IgD-negative memory B cell (primary cell): ENCODE results near the gene CAMK1G. TPM values are rescaled to one million over a fixed set of nuclear protein-coding genes. Genes with fewer than 3 reads are reported as not detected.
A peak's percentile ranks its signal among the peaks of the same experiment; 100 is the strongest.

Source experiments
- H3K27ac Mint-ChIP-seq, 3 donors: one replicate each; pipeline ENCODE4 v1.8.0; 2020 to 2022; ENCODE audit warnings: mild to moderate bottlenecking in 3 of 3, mixed read lengths in 3 of 3, moderate library complexity in 1 of 3
- H3K27me3 Mint-ChIP-seq: one replicate; pipeline ENCODE4 v1.8.0; 2021; ENCODE audit warnings: mixed read lengths
- H3K36me3 Mint-ChIP-seq: one replicate; pipeline ENCODE4 v1.8.0; 2020; ENCODE audit warnings: mild to moderate bottlenecking, mixed read lengths
- H3K4me1 Mint-ChIP-seq, 3 donors: one replicate each; pipeline ENCODE4 v1.8.0; 2020 to 2022; ENCODE audit warnings: mixed read lengths in 3 of 3, mild to moderate bottlenecking in 1 of 3
- H3K4me3 Mint-ChIP-seq, 4 donors: one replicate each; pipeline ENCODE4 v1.8.0; 2020 to 2022; ENCODE audit warnings: mild to moderate bottlenecking in 4 of 4, mixed read lengths in 4 of 4, moderate library complexity in 3 of 4
- H3K9me3 Mint-ChIP-seq, 3 donors: one replicate each; pipeline ENCODE4 v1.8.0; 2020 to 2021; ENCODE audit warnings: mixed read lengths in 3 of 3, mild to moderate bottlenecking in 1 of 3
- polyA plus RNA-seq: library from polyadenylated mRNA; unstranded; fragments of 300-500 nt; fragmentation: Illumina TruSeq; gene quantifications from one replicate; pipeline ENCODE4 v1.2.3, GENCODE V29; 2021

The CAMK1G gene
- not detected for polyA plus RNA-seq

GRCh38 chr1:209583408-209583807, at the start of gene CAMK1G:
Gene CAMK1G (plus strand): TSS chr1:209583714. CDS start chr1:209594984, 11,270 bp downstream.
- H3K27ac Mint-ChIP-seq: no peak within 1 kb of the TSS
- H3K36me3 Mint-ChIP-seq: no peaks in the 10 kb centered on the region
- H3K4me3 Mint-ChIP-seq: no peak within 1 kb of the TSS
- H3K9me3 Mint-ChIP-seq: no peaks in the 10 kb centered on the region
- H3K27me3 Mint-ChIP-seq: peaks cover 11% of the 10 kb centered on the region
- no peaks in the 10 kb centered on the region for H3K4me1 Mint-ChIP-seq

GRCh38 chr1:209534496-209535250, 48.8 kb upstream of the CAMK1G start:
- Mint-ChIP-seq H3K27ac (no peak overlapping the region), H3K4me1 (no peaks in the 10 kb centered on the region), H3K27me3 (peaks cover 12% of the 10 kb centered on the region), H3K4me3 (no peak overlapping the region), H3K9me3 (peaks cover 0 to 2% (median 0%) of the 10 kb centered on the region in 3 donors), H3K36me3 (no peaks in the 10 kb centered on the region)

DNA sequence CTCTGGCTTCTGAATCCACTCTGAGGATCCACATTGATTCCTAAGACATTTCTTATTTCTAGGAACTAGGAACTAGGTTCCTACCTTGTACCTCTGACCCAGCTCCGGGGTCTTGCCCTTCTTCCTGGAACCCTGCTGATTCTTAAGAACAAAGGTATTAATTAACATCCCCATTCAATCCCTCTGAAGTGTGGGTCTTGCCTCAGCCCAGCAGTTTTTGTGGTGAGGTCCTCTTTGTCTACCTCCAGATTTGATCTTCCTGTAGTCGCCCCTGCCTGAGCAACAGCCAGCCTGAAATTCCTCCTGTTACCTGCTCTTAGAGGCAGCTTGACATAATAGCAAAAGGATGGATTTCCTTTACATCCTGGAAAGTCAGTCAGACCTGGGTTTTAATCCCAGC, 46.7 kb upstream of the CAMK1G start:
- Mint-ChIP-seq H3K36me3 (no peaks in the 10 kb centered on the region), H3K4me1 (no peaks in the 10 kb centered on the region), H3K4me3 (no peak overlapping the region), H3K27ac (no peak overlapping the region), H3K27me3 (peaks cover 13% of the 10 kb centered on the region), H3K9me3 (peaks cover 0 to 2% (median 0%) of the 10 kb centered on the region in 3 donors)

DNA sequence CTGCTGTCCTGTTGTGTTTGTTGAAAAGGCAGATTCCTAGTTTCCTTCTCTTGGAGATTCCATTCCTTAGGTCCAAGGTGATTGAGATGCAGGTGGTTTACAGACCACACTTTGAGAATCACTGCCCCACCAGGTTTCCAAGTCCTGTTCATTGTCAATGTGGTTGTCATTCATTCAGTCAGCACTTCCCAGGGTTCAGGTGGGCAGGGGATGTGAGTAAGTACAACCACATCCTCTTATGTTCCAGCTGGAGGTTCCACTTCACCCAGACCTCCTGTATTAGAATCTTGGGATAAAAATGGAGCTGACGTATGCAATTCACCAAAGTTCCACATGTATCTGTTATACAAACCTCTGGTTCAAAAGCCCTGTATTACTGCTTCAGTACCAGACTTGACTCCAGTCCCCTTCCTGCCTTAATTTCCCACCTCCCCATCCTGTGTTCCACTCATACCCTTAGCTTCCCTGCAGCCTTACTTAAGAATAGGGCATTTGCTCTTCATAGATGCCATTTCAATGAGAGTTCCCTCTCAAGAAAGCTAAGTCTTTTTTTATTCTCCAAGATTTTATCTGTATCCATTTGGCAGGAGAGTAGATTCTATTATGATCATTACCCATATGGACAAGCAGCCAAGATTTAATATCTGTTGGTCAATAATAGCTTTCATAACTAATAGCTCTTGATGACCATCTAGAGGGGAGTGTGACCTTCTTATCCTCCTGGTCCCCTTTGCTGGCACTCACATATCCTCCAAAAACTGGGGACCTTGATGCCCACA, 46.0 kb upstream of the CAMK1G start:
- H3K27me3 Mint-ChIP-seq: peaks cover 13% of the 10 kb centered on the region

GRCh38 chr1:209539576-209539975, 43.9 kb upstream of the CAMK1G start:
- Mint-ChIP-seq H3K27me3 (peaks cover 13% of the 10 kb centered on the region), H3K4me3 (no peak overlapping the region), H3K4me1 (no peaks in the 10 kb centered on the region), H3K36me3 (no peaks in the 10 kb centered on the region), H3K27ac (no peak overlapping the region), H3K9me3 (no peaks in the 10 kb centered on the region)

More for the DNA sequence above, 46.0 kb upstream of the CAMK1G start:
- Mint-ChIP-seq H3K4me1 (no peaks in the 10 kb centered on the region), H3K36me3 (no peaks in the 10 kb centered on the region), H3K27ac (no peak overlapping the region), H3K4me3 (no peak overlapping the region), H3K9me3 (peaks cover 0 to 2% (median 0%) of the 10 kb centered on the region in 3 donors)

DNA sequence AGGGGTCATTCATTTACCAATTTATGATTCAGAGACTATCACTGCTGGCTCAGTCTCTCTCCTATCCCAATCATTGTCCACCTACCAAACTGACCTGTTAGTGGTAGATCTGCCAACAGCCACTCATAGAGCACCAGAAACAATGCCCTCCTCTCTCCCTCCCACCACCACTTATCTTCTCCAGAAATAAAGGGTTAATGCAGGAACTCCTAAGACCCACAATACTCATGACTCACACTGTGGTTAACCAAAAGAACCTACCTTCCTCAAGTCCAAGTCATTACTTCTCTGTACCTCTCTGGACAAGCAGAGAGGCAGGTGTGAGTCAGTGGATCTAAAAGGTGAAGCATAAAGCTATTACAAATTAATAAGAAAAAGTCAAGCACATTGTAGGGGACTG, 40.9 kb upstream of the CAMK1G start:
- Mint-ChIP-seq H3K4me3 (no peak overlapping the region), H3K9me3 (no peaks in the 10 kb centered on the region), H3K36me3 (no peaks in the 10 kb centered on the region), H3K27me3 (peaks cover 13% of the 10 kb centered on the region), H3K27ac (no peak overlapping the region), H3K4me1 (no peaks in the 10 kb centered on the region)

DNA sequence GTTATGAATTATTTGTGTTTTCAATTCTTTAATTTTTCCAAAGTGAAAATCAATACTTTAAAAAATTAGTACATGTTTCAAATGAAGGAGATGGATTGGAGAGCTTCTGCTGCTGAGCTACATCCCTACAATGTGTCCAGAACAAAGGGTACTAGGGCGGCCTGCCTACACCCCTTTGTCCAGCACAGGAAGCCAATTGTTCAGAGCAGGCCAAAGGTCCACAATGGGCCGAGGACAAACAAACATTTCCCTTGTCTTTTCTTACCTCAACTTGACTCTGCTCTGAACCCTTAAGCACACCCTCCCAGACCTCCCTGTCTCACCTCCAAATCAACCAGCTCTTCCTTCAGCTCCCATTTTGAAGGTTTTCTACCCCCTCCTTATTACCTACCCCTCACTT, 39.4 kb upstream of the CAMK1G start:
- Mint-ChIP-seq H3K27me3 (peaks cover 8% of the 10 kb centered on the region), H3K9me3 (no peaks in the 10 kb centered on the region), H3K4me3 (no peak overlapping the region), H3K36me3 (no peaks in the 10 kb centered on the region), H3K27ac (no peak overlapping the region), H3K4me1 (no peaks in the 10 kb centered on the region)

DNA sequence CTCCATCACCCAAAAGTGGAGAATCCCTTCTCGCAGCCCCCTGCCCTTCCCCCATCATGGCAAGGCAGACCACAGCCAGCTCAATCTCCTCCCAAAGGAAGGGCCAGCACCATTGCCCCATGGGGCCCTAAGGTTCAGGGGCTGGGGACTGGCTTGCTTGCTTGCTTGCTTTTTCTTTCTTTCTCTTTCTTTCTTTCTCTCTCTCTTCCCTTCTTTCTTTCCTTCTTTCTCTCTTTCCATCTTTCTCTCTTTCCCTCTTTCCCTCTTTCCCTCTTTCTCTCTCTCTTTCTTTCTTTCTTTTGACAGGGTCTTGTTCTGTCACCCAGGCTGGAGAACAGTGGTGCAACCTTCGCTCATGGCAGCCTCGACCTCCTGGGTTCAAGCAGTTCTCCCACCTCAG, 38.1 kb upstream of the CAMK1G start:
- H3K4me3 Mint-ChIP-seq: no peak overlapping the region
- H3K9me3 Mint-ChIP-seq: no peaks in the 10 kb centered on the region
- H3K4me1 Mint-ChIP-seq: no peaks in the 10 kb centered on the region
- H3K27ac Mint-ChIP-seq: peak overlapping the region in 1 of 3 donors; percentile 4
- H3K36me3 Mint-ChIP-seq: no peaks in the 10 kb centered on the region
- H3K27me3 Mint-ChIP-seq: peaks cover 11% of the 10 kb centered on the region

- Mint-ChIP-seq H3K9me3 (no peaks in the 10 kb centered on the region), H3K27ac (no peak overlapping the region), H3K4me1 (no peaks in the 10 kb centered on the region), H3K4me3 (no peak overlapping the region), H3K27me3 (peaks cover 9% of the 10 kb centered on the region), H3K36me3 (no peaks in the 10 kb centered on the region)
Measured at GRCh38 chr1:209546390-209547085, 37.0 kb upstream of the CAMK1G start.

DNA sequence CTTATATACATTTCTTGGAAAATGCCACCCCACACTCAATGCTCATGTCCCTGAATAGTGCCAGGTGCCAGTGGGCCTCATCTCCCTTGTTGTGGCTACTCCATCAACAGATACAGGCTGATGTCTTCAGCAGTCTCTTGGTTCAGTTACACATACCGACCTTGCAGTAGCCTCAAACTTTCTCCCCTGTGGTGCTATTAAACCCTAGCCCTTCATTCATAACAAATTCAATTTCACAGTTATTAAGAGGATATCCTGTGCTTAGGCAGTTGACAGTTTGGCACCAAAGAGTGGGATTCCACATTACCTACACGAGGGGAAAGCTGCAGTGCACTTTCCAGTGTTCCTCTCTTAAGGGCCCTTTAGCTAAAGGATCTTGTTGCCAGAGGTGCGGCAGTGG, 35.9 kb upstream of the CAMK1G start:
- H3K4me1 Mint-ChIP-seq: no peaks in the 10 kb centered on the region
- peaks cover 11% of the 10 kb centered on the region for H3K27me3 Mint-ChIP-seq
- H3K27ac Mint-ChIP-seq: no peak overlapping the region
- H3K9me3 Mint-ChIP-seq: no peaks in the 10 kb centered on the region
- H3K36me3 Mint-ChIP-seq: no peaks in the 10 kb centered on the region
- no peak overlapping the region for H3K4me3 Mint-ChIP-seq

DNA sequence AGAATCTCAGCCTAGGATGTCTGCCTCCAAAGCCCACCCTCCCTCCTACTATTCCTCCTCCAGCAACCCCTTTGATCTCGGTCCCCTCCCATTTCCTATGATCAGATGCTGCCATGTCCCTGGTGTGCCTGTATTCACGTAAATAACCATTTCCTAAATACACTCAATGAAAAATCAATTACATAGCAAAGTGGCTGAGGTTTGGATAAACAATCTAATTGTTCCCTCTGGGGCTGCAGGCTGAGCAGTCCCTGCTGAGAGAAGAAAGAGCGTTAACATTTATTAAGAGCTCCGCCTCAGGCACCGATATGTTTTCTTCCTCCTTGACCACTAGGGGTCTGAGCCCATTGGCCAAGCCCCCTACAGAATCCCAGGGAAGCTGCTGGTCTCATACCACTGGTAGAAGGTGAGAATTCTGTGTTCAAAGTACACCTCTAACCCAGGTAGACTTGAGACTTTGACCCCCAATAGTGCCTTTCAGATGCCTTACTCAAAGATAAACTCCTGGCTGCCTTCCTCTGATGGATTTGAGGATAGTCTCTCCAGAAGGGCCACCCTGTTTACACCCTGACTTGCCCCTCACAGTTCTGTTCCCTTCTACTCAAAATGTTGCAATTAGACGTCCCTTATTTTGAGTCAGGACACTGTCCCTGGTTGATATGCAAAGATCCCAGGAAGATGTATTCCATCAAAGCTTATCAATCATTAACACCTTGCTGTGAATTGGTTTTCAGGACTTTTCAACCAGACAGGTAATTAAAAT, 33.9 kb upstream of the CAMK1G start:
- Mint-ChIP-seq H3K4me1 (no peaks in the 10 kb centered on the region), H3K27me3 (peaks cover 11% of the 10 kb centered on the region), H3K4me3 (no peak overlapping the region), H3K36me3 (no peaks in the 10 kb centered on the region), H3K27ac (no peak overlapping the region), H3K9me3 (no peaks in the 10 kb centered on the region)

GRCh38 chr1:209550519-209550918, 33.0 kb upstream of the CAMK1G start:
- Mint-ChIP-seq H3K4me3 (no peak overlapping the region), H3K27ac (no peak overlapping the region), H3K36me3 (no peaks in the 10 kb centered on the region), H3K9me3 (no peaks in the 10 kb centered on the region), H3K4me1 (no peaks in the 10 kb centered on the region), H3K27me3 (peaks cover 11% of the 10 kb centered on the region)

- Mint-ChIP-seq H3K36me3 (no peaks in the 10 kb centered on the region), H3K9me3 (no peaks in the 10 kb centered on the region), H3K4me3 (no peak overlapping the region), H3K27me3 (peaks cover 9% of the 10 kb centered on the region), H3K4me1 (no peaks in the 10 kb centered on the region), H3K27ac (no peak overlapping the region)
Measured at GRCh38 chr1:209552406-209553264, 30.9 kb upstream of the CAMK1G start.
